ENCODE results near the gene NCOA3. TPM values are rescaled to one million over a fixed set of nuclear protein-coding genes. Genes with fewer than 3 reads are reported as not detected.

NCOA3 gene
- total RNA-seq, 1 donor: 44.5 TPM

DNA sequence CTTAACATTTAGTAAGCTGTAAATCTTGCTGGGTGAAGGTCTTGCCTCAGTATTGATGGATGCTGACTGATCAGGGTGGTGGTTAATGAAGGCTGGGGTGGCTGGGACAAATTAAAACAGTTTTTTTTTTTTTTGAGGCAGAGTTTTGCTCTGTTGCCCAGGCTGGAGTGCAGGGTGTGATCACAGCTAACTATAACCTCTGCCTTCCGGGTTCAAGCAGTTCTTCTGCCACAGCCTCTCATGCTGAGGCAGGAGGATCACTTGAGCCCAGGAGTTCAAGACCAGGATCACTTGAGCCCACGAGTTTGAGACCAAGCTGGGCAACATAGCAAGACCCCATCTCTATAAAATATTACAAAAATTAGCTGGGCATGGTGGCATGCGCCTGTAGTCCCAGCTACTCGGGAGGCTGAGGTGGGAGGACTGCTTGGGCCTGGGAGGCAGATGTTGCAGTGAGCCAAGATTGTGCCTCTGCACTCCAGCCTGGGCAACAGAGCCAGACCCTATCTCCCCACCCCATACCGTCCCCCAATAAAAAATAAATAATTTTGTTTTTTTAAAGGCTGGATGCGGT, 67.2 kb downstream of the NCOA3 start:
- peak; percentile 17 for DNase-seq (ENCODE audit: insufficient read length, low spot score, missing footprints)
- TF ChIP-seq, protein P1, sequence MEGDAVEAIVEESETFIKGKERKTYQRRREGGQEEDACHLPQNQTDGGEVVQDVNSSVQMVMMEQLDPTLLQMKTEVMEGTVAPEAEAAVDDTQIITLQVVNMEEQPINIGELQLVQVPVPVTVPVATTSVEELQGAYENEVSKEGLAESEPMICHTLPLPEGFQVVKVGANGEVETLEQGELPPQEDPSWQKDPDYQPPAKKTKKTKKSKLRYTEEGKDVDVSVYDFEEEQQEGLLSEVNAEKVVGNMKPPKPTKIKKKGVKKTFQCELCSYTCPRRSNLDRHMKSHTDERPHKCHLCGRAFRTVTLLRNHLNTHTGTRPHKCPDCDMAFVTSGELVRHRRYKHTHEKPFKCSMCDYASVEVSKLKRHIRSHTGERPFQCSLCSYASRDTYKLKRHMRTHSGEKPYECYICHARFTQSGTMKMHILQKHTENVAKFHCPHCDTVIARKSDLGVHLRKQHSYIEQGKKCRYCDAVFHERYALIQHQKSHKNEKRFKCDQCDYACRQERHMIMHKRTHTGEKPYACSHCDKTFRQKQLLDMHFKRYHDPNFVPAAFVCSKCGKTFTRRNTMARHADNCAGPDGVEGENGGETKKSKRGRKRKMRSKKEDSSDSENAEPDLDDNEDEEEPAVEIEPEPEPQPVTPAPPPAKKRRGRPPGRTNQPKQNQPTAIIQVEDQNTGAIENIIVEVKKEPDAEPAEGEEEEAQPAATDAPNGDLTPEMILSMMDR (IDR thresholded peaks at IDR 0.05; ENCODE audit: extremely low read depth, low read depth, low read length): no peak
- peaks cover 2% of the 10 kb centered on the region for H3K36me3 ChIP-seq (ENCODE audit: insufficient read depth, low read length)
- H4K20me1 ChIP-seq (ENCODE audit: insufficient read depth, low read length): peaks cover 49% of the 10 kb centered on the region
- no peaks in the 10 kb centered on the region for H3K27me3 ChIP-seq (ENCODE audit: insufficient read depth, low read length)
- H3K4me1 ChIP-seq (ENCODE audit: insufficient read depth, low read length): peaks cover 19% of the 10 kb centered on the region
- H3K9me3 ChIP-seq (ENCODE audit: low read depth, low read length): no peaks in the 10 kb centered on the region
- H2AFZ ChIP-seq (ENCODE audit: low read length): no peak overlapping the region
- H3K79me2 ChIP-seq (ENCODE audit: insufficient read depth, low read length): peaks cover 63% of the 10 kb centered on the region
- H3K4me2 ChIP-seq (ENCODE audit: insufficient read depth, low read length): no peak overlapping the region
- no peak overlapping the region for H3K27ac ChIP-seq (ENCODE audit: low read depth, low read length)
- no peak overlapping the region for H3K4me3 ChIP-seq (ENCODE audit: insufficient read depth, low read length)

DNA sequence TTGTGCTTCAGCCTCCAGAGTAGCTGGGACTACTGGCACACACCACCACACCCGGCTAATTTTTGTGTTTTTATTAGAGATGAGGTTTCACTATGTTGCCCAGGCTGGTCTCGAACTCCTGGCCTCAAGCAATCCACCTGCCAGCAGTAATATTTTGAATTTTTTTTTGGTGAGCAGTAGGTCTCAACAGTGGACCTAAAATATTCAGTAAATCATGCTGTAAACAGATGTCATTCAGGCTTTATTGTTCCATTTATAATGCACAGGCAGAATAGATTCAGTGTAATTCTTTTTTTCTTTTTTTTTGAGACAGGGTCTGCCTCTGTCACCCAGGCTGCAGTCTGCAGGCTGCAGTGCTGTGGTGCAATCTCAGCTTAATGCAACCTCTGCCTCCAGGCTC, 69.7 kb downstream of the NCOA3 start:
- TF ChIP-seq, protein P1 (IDR thresholded peaks at IDR 0.05; ENCODE audit: extremely low read depth, low read depth, low read length): no peak
- no peak overlapping the region for H2AFZ ChIP-seq (ENCODE audit: low read length)
- H4K20me1 ChIP-seq (ENCODE audit: insufficient read depth, low read length): peaks cover 32% of the 10 kb centered on the region
- no peak overlapping the region for H3K4me3 ChIP-seq (ENCODE audit: insufficient read depth, low read length)
- H3K9me3 ChIP-seq (ENCODE audit: low read depth, low read length): no peaks in the 10 kb centered on the region
- no peak for DNase-seq (ENCODE audit: insufficient read length, low spot score, missing footprints)
- no peaks in the 10 kb centered on the region for H3K27me3 ChIP-seq (ENCODE audit: insufficient read depth, low read length)
- peaks cover 29% of the 10 kb centered on the region for H3K4me1 ChIP-seq (ENCODE audit: insufficient read depth, low read length)
- H3K4me2 ChIP-seq (ENCODE audit: insufficient read depth, low read length): no peak overlapping the region
- peaks cover 47% of the 10 kb centered on the region for H3K79me2 ChIP-seq (ENCODE audit: insufficient read depth, low read length)
- H3K27ac ChIP-seq (ENCODE audit: low read depth, low read length): no peak overlapping the region
- H3K36me3 ChIP-seq (ENCODE audit: insufficient read depth, low read length): peaks cover 2% of the 10 kb centered on the region

DNA sequence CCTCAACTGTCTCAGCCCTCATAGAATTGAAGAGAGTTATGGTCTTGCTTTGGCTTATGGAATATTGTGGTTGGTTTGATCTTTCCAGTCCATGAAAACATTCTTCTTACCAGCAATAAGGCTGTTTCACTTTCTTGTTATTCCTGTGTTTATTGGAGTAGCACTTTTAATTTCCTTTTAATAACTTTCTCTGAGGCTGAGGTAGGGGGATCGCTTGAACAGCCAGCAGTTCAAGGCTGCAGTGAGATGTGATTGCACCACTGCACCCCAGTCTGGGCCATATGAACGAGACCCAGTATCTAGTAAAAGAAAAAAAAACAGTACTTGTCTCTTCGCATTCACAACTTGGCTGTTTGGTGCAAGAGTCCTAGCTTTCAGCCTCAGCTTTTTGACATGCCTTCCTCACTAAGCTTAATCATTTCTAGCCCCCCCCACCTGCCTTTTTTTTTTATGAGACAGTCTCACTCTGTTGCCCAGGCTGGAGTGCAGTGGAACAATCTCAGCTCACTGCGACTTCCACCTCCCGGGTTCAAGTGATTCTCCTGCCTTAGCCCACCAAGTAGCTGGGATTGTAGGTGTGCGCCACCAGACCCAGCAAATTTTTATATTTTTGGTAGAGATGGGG, 70.5 kb downstream of the NCOA3 start:
- Histone ChIP-seq H3K27ac (ENCODE audit: low read depth, low read length) (no peak overlapping the region), H3K4me1 (ENCODE audit: insufficient read depth, low read length) (peaks cover 35% of the 10 kb centered on the region), H3K36me3 (ENCODE audit: insufficient read depth, low read length) (peaks cover 2% of the 10 kb centered on the region), H3K9me3 (ENCODE audit: low read depth, low read length) (no peaks in the 10 kb centered on the region), H3K4me3 (ENCODE audit: insufficient read depth, low read length) (no peak overlapping the region), H3K79me2 (ENCODE audit: insufficient read depth, low read length) (peaks cover 49% of the 10 kb centered on the region), H2AFZ (ENCODE audit: low read length) (no peak overlapping the region), H3K4me2 (ENCODE audit: insufficient read depth, low read length) (no peak overlapping the region), H3K27me3 (ENCODE audit: insufficient read depth, low read length) (no peaks in the 10 kb centered on the region), H4K20me1 (ENCODE audit: insufficient read depth, low read length) (peaks cover 32% of the 10 kb centered on the region)
- TF ChIP-seq, protein P1 (IDR thresholded peaks at IDR 0.05; ENCODE audit: extremely low read depth, low read depth, low read length): no peak
- no peak for DNase-seq (ENCODE audit: insufficient read length, low spot score, missing footprints)

DNA sequence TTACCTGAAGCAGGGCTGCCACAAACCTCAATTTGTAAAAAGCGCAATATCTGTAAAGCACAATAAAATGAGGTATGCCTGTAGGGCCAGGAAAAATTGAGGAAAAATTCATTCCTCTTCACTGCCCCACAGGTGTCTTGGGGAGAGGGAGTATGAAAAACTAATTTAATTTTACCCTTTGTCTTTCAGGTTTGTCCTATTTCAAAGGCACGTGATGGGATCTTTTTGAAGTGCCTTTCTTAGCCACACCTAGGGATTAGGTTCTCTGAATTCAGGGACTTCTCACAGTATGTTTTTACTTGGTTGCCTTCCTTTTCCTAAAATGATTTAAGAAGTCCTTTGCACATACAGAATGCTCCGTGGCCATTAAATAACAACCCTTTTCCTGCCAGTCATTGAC, 71.9 kb downstream of the NCOA3 start:
- peaks cover 2% of the 10 kb centered on the region for H3K36me3 ChIP-seq (ENCODE audit: insufficient read depth, low read length)
- peaks cover 54% of the 10 kb centered on the region for H3K79me2 ChIP-seq (ENCODE audit: insufficient read depth, low read length)
- no peak overlapping the region for H3K4me2 ChIP-seq (ENCODE audit: insufficient read depth, low read length)
- H3K9me3 ChIP-seq (ENCODE audit: low read depth, low read length): no peaks in the 10 kb centered on the region
- TF ChIP-seq, protein P1 (IDR thresholded peaks at IDR 0.05; ENCODE audit: extremely low read depth, low read depth, low read length): no peak
- H3K27me3 ChIP-seq (ENCODE audit: insufficient read depth, low read length): no peaks in the 10 kb centered on the region
- H3K27ac ChIP-seq (ENCODE audit: low read depth, low read length): no peak overlapping the region
- no peak for DNase-seq (ENCODE audit: insufficient read length, low spot score, missing footprints)
- H4K20me1 ChIP-seq (ENCODE audit: insufficient read depth, low read length): peaks cover 21% of the 10 kb centered on the region
- no peak overlapping the region for H3K4me3 ChIP-seq (ENCODE audit: insufficient read depth, low read length)
- H3K4me1 ChIP-seq (ENCODE audit: insufficient read depth, low read length): peaks cover 25% of the 10 kb centered on the region
- no peak overlapping the region for H2AFZ ChIP-seq (ENCODE audit: low read length)

Data from osteoblast (primary cell).